ENCODE measurements around the gene DNAH1.

Gene DNAH1

DNA sequence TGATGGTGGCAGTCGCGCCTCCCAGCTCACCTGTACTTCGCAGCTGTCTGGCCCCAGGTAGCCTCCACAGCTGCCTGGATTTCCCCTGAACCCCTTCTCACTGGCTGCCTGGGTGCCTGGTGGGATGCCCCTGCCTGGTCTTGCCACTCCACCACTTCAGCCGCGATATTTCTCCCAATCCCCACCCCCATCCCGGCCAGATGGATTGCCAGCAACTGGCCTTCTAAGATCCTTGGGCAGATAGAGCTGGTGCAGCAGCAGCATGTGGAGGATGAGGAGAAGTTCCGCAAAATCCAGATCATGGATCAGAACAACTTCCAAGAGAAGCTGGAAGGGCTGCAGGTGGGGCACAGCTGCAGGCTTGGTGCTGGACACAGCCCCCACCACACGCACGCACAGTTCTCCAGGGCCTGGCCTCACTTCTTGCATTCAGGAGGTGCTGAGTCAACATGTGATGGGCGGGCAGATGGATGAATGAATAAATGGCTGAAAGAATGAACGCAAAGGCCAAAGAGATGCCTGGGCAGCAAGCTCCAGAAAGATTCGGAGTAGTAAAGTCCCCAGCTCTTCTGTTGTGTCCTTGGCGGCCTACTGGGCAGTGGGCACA lies 35.7 kb downstream of the DNAH1 start:
- DNase-seq = no peak
- TF ChIP-seq, protein P1, sequence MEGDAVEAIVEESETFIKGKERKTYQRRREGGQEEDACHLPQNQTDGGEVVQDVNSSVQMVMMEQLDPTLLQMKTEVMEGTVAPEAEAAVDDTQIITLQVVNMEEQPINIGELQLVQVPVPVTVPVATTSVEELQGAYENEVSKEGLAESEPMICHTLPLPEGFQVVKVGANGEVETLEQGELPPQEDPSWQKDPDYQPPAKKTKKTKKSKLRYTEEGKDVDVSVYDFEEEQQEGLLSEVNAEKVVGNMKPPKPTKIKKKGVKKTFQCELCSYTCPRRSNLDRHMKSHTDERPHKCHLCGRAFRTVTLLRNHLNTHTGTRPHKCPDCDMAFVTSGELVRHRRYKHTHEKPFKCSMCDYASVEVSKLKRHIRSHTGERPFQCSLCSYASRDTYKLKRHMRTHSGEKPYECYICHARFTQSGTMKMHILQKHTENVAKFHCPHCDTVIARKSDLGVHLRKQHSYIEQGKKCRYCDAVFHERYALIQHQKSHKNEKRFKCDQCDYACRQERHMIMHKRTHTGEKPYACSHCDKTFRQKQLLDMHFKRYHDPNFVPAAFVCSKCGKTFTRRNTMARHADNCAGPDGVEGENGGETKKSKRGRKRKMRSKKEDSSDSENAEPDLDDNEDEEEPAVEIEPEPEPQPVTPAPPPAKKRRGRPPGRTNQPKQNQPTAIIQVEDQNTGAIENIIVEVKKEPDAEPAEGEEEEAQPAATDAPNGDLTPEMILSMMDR (IDR thresholded peaks at IDR 0.05; ENCODE audit: low read depth, low read length) = no peak
- H3K36me3 ChIP-seq = no peaks in the 10 kb centered on the region
- H3K9me3 ChIP-seq = no peaks in the 10 kb centered on the region
- H3K4me1 ChIP-seq = no peaks in the 10 kb centered on the region
- H3K4me3 ChIP-seq (ENCODE audit: low read depth, low read length) = no peak overlapping the region
- H3K27me3 ChIP-seq = no peaks in the 10 kb centered on the region

DNA sequence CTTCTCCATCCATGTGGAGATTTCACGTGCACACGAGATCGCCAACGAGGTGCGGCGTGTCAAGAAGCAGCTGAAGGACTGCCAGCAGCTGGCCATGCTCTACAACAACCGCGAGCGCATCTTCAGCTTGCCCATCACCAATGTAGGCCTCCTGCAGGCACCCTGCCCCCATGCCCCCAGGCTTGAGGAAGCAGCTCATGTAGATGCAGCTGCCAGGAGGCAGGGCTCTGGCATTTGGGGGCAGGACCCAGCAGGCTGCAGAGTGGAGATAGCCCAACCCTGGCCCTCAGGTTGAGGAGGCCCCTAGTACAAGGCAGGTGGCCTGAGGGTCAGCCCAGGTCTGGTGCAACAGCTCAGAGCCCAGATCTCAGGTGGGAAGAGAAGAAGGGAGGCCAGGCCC lies 36.4 kb downstream of the DNAH1 start:
- H3K9me3 ChIP-seq = no peaks in the 10 kb centered on the region
- H3K36me3 ChIP-seq = no peaks in the 10 kb centered on the region
- TF ChIP-seq, protein P1 (IDR thresholded peaks at IDR 0.05; ENCODE audit: low read depth, low read length) = no peak
- H3K4me1 ChIP-seq = no peaks in the 10 kb centered on the region
- no peak overlapping the region for H3K4me3 ChIP-seq (ENCODE audit: low read depth, low read length)
- no peaks in the 10 kb centered on the region for H3K27me3 ChIP-seq
- no peak for DNase-seq

DNA sequence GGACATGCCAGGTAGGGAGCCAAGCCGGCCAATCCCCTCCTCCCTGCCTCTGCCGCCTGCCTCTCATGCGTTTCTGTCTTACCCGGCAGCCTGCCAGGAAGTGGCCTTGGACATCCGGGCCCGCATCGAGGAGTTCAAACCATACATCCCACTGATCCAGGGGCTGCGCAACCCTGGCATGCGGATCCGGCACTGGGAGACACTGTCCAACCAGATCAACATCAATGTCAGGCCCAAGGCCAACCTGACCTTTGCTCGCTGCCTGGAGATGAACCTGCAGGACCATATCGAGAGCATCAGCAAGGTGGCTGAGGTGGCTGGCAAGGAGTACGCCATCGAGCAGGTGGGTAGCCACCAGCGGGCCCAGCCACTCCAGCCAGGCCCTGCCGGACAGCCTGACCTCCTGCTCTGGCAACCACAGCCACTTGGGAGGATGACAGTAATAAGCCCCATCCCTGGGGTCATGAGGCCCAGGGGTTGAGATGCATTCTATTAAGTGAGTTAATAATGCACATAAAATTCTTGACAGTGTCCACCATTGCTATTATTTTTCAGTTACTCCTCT lies 37.3 kb downstream of the DNAH1 start:
- H3K4me1 ChIP-seq = no peaks in the 10 kb centered on the region
- no peaks in the 10 kb centered on the region for H3K36me3 ChIP-seq
- no peak overlapping the region for H3K4me3 ChIP-seq (ENCODE audit: low read depth, low read length)
- no peaks in the 10 kb centered on the region for H3K9me3 ChIP-seq
- no peak for DNase-seq
- H3K27me3 ChIP-seq = no peaks in the 10 kb centered on the region
- TF ChIP-seq, protein P1 (IDR thresholded peaks at IDR 0.05; ENCODE audit: low read depth, low read length) = no peak

DNA sequence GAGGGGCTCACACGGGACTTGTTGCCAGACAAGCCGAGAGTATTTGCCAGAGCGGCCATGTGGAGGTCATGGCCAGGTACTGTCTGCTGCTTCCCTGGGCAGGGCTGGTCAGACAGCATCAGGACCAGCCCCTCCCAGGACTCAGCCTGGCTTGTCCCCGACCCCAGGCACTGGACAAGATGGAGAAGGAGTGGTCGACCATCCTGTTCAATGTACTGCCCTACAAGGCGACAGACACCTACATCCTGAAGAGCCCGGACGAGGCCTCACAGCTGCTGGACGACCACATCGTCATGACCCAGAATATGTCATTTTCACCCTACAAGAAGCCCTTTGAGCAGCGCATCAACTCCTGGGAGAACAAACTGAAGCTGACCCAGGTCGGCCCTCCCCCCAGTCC lies 38.6 kb downstream of the DNAH1 start:
- no peaks in the 10 kb centered on the region for H3K9me3 ChIP-seq
- H3K4me1 ChIP-seq = no peaks in the 10 kb centered on the region
- H3K36me3 ChIP-seq = no peaks in the 10 kb centered on the region
- H3K27me3 ChIP-seq = no peaks in the 10 kb centered on the region
- no peak for DNase-seq
- no peak overlapping the region for H3K4me3 ChIP-seq (ENCODE audit: low read depth, low read length)
- TF ChIP-seq, protein P1 (IDR thresholded peaks at IDR 0.05; ENCODE audit: low read depth, low read length) = no peak

DNA sequence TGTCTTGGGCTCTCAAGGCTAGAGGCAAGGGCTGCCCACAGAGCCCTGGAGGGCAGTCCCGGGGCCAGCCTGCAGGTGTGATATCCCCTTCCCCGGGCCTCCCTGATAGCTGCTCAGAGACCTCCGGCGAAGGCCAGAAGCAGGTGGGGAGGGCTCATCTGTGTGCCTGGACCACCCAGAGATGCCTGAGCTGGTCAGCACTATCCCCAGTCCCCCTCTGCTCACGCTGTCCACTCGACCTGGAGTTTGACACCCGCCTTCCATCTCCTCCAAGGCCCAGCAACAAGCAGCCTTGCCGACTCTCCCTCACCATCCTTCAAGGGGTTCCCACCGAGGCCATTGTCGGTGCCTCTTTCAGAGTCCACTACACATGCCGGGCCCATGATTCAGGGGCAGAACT lies 39.4 kb downstream of the DNAH1 start:
- no peak for DNase-seq
- H3K9me3 ChIP-seq = no peaks in the 10 kb centered on the region
- H3K4me3 ChIP-seq (ENCODE audit: low read depth, low read length) = no peak overlapping the region
- H3K36me3 ChIP-seq = no peaks in the 10 kb centered on the region
- TF ChIP-seq, protein P1 (IDR thresholded peaks at IDR 0.05; ENCODE audit: low read depth, low read length) = no peak
- H3K4me1 ChIP-seq = no peaks in the 10 kb centered on the region
- no peaks in the 10 kb centered on the region for H3K27me3 ChIP-seq

DNA sequence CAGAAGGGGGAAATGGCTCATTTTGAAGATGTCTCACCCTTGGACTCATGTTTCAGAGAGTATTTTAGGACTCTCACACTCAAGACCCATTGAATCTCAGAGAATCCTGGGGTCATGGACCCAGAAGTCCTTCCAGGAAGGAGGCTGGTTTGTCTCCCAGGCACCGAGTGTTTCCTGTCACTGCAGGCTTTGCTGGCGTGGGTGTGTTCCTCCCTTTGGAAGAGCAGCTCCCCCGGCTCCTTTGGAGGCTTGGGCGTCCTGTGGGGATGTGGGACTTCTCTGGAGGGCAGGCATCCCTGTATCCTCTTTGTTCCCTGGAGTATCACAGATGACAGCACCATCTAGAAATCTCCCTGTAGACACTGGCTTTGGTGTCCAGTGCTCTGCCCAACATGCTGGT lies 40.0 kb downstream of the DNAH1 start:
- DNase-seq = no peak
- no peaks in the 10 kb centered on the region for H3K4me1 ChIP-seq
- H3K27me3 ChIP-seq = no peaks in the 10 kb centered on the region
- no peaks in the 10 kb centered on the region for H3K9me3 ChIP-seq
- H3K4me3 ChIP-seq (ENCODE audit: low read depth, low read length) = no peak overlapping the region
- H3K36me3 ChIP-seq = no peaks in the 10 kb centered on the region
- TF ChIP-seq, protein P1 (IDR thresholded peaks at IDR 0.05; ENCODE audit: low read depth, low read length) = no peak

Data from BE2C (cell line).